HG02678 (cell line): ENCODE data around the gene NR2C2AP.
"Not testable (repeated sequence)": the region's sequence is repeated elsewhere in the genome, so short reads cannot be mapped to it uniquely, and the experiment has no call there.

Experiments used
- ATAC-seq: cut with Tn5 transposase; IDR thresholded peaks from one replicate; pipeline ENCODE4 v1.9.1; 2021; ENCODE audit warnings: mild to moderate bottlenecking, moderate library complexity; ENCODE audit not compliant: unreplicated experiment

NR2C2AP gene

GRCh38 chr19:19203012-19203856 lies at the start of gene NR2C2AP:
NR2C2AP (minus strand) TSS chr19:19203414; CDS start chr19:19203060, 354 bp downstream.
- peak; percentile 84 for ATAC-seq

GRCh38 chr19:19250196-19250801 lies 47.1 kb upstream of the NR2C2AP start:
- no peak for ATAC-seq

- ATAC-seq, result no peak
Observed at GRCh38 chr19:19240476-19240875, 37.3 kb upstream of the NR2C2AP start.

GRCh38 chr19:19239675-19240074 lies 36.5 kb upstream of the NR2C2AP start:
- ATAC-seq, result no peak

- no peak for ATAC-seq
Observed at GRCh38 chr19:19238126-19238894, 35.1 kb upstream of the NR2C2AP start.

GRCh38 chr19:19236173-19236572 lies 33.0 kb upstream of the NR2C2AP start:
- ATAC-seq, result no peak

GRCh38 chr19:19234220-19234816 lies 31.1 kb upstream of the NR2C2AP start:
- ATAC-seq, result no peak

GRCh38 chr19:19232261-19232721 lies 29.1 kb upstream of the NR2C2AP start:
- ATAC-seq, result no peak

- ATAC-seq, result no peak
Observed at GRCh38 chr19:19230999-19231398, 27.8 kb upstream of the NR2C2AP start.

- no peak for ATAC-seq
Observed at GRCh38 chr19:19229701-19230100, 26.5 kb upstream of the NR2C2AP start.

- no peak for ATAC-seq
Observed at GRCh38 chr19:19227217-19227616, 24.0 kb upstream of the NR2C2AP start.

- ATAC-seq, result no peak
Observed at GRCh38 chr19:19226663-19227062, 23.4 kb upstream of the NR2C2AP start.

- no peak for ATAC-seq
Observed at GRCh38 chr19:19226204-19226603, 23.0 kb upstream of the NR2C2AP start.

GRCh38 chr19:19224852-19225494 lies 21.8 kb upstream of the NR2C2AP start:
- no peak for ATAC-seq

- ATAC-seq, result no peak
Observed at GRCh38 chr19:19224150-19224851, 21.1 kb upstream of the NR2C2AP start.

GRCh38 chr19:19223636-19224035 lies 20.4 kb upstream of the NR2C2AP start:
- ATAC-seq, result no peak

GRCh38 chr19:19223060-19223459 lies 19.8 kb upstream of the NR2C2AP start:
- ATAC-seq, result no peak

- ATAC-seq, result not testable (repeated sequence)
Observed at GRCh38 chr19:19221000-19221399, 17.8 kb upstream of the NR2C2AP start.

GRCh38 chr19:19218911-19219310 lies 15.7 kb upstream of the NR2C2AP start:
- ATAC-seq, result no peak

GRCh38 chr19:19217099-19217498 lies 13.9 kb upstream of the NR2C2AP start:
- ATAC-seq, result no peak
